Measurements from ENCODE around the gene CCDC152. TPM values are rescaled to one million over a fixed set of nuclear protein-coding genes. Genes with fewer than 3 reads are reported as not detected.

CCDC152 gene
- total and polyA plus RNA-seq, 2 of the 13 experiments (the other 11 are each of a cell fraction or from before 2014, with no cell fraction given), result 0.20 to 0.36 TPM

GRCh38 chr5:42781584-42781983 is 25.0 kb downstream of the CCDC152 start:
- intact Hi-C loops (cut with micrococcal nuclease; ENCODE audit: unreplicated experiment) (no loop called here), in situ Hi-C loops (cut with HindIII; ENCODE audit: extremely low pct_ligation_motif_present, low pct_unique_long_range_greater_than_20kb) (no loop called here)
- FAIRE-seq (no peak), DNase-seq (ENCODE audit: low spot score) (no peak), ATAC-seq (no peak)
- Histone ChIP-seq H3K36me3 (replicated peaks in 1 of 2; ENCODE audit: control insufficient read depth in 1 of 2, insufficient read depth in 2 of 2, low read length in 2 of 2) (no peaks in the 10 kb centered on the region), H3K4me2 (ENCODE audit: low read depth, low read length) (no peak overlapping the region), H3K4me1 (ENCODE audit: insufficient read depth, low read length) (no peaks in the 10 kb centered on the region), H4K20me1 (ENCODE audit: insufficient read depth, low read length) (no peaks in the 10 kb centered on the region), H3K9ac (ENCODE audit: insufficient read depth, low read depth, low read length) (no peak overlapping the region), H3K27me3 (ENCODE audit: control insufficient read depth in 1 of 2, insufficient read depth in 2 of 2, low read length in 2 of 2) (no peaks in the 10 kb centered on the region; a peak in 1 of 5 replicates), H3K4me3 (replicated peaks in 1 of 3; ENCODE audit: insufficient read depth in 1 of 3, low read depth in 2 of 3, low read length in 3 of 3) (no peak overlapping the region), H3K79me2 (ENCODE audit: insufficient read depth, low read length) (no peaks in the 10 kb centered on the region), H3K9me3 (ENCODE audit: low read length) (peaks cover 4% of the 10 kb centered on the region), H3K27ac (ENCODE audit: extremely low read length, insufficient read depth, low read length) (no peak overlapping the region), H2AFZ (ENCODE audit: low read length) (no peak overlapping the region)
- POLR2A ChIA-PET, result no interaction called here
- no TSS peak for BruUV-seq (replicated peaks)
- 0% methylated on average over 1 of the region's 1 CpG for WGBS (ENCODE audit: low lambda C conversion rate)
- TF ChIP-seq FOXM1 (CRISPR knock-in tag; IDR thresholded peaks at IDR 0.05) (no peak), ZNF775 (CRISPR knock-in tag; IDR thresholded peaks at IDR 0.05; ENCODE audit: borderline replicate concordance) (no peak), ZNF639 (CRISPR knock-in tag; conservative IDR thresholded peaks at IDR 0.05) (no peak), HCFC1 (IDR thresholded peaks at IDR 0.05; ENCODE audit: low read depth, low read length) (no peak), NFYC (CRISPR knock-in tag; IDR thresholded peaks at IDR 0.05) (no peak), SETDB1 (CRISPR knock-in tag; IDR thresholded peaks at IDR 0.05; ENCODE audit: borderline replicate concordance) (no peak), NCOR1 (IDR thresholded peaks at IDR 0.05; ENCODE audit: borderline replicate concordance, low read length) (no peak), RARG (CRISPR knock-in tag; IDR thresholded peaks at IDR 0.05; ENCODE audit: low read depth) (no peak), ATF4 (CRISPR knock-in tag; IDR thresholded peaks at IDR 0.05) (no peak), DDIT3 (CRISPR knock-in tag; IDR thresholded peaks at IDR 0.05) (no peak), ZNF660 (CRISPR knock-in tag; IDR thresholded peaks at IDR 0.05; ENCODE audit: borderline replicate concordance, low read depth) (no peak), GRHL1 (CRISPR knock-in tag; conservative IDR thresholded peaks at IDR 0.05) (no peak), ZNF784 (CRISPR knock-in tag; IDR thresholded peaks at IDR 0.05; ENCODE audit: borderline replicate concordance) (no peak), MATR3 (CRISPR knock-in tag; IDR thresholded peaks at IDR 0.05) (no peak), EED (CRISPR knock-in tag; IDR thresholded peaks at IDR 0.05) (no peak), MTA3 (CRISPR knock-in tag; IDR thresholded peaks at IDR 0.05) (no peak), FOXO4 (CRISPR knock-in tag; conservative IDR thresholded peaks at IDR 0.05) (no peak), NFE2L1 (CRISPR knock-in tag; IDR thresholded peaks at IDR 0.05; ENCODE audit: borderline replicate concordance) (no peak), ZNF205 (CRISPR knock-in tag; IDR thresholded peaks at IDR 0.05) (no peak)
- CTCF ChIA-PET (ENCODE audit: low intra/inter-chr PET ratio, low total read pairs), result no interaction called here

Measured in HepG2 (cell line).